Nephron progenitor cell (in vitro differentiated cells): ENCODE measurements around the gene RUNX1.

Source experiments
- DNase-seq: peaks from one replicate; pipeline ENCODE4 v3.0.0; 2021
- H3K27ac Mint-ChIP-seq: 2 replicates; pipeline ENCODE4 v1.8.0; 2021; ENCODE audit warnings: mild to moderate bottlenecking, moderate library complexity, mixed read lengths
- H3K27me3 Mint-ChIP-seq: 2 replicates; pipeline ENCODE4 v1.8.0; 2021; ENCODE audit warnings: mild to moderate bottlenecking, low read depth, mixed read lengths; ENCODE audit not compliant: poor library complexity
- H3K36me3 Mint-ChIP-seq: 2 replicates; pipeline ENCODE4 v1.8.0; 2021; ENCODE audit warnings: low read depth, mixed read lengths
- H3K4me1 Mint-ChIP-seq: 2 replicates; pipeline ENCODE4 v1.8.0; 2021; ENCODE audit warnings: mixed read lengths
- H3K4me3 Mint-ChIP-seq: 2 replicates; pipeline ENCODE4 v1.8.0; 2021; ENCODE audit warnings: mild to moderate bottlenecking, moderate library complexity, mixed read lengths
- H3K9me3 Mint-ChIP-seq: 2 replicates; pipeline ENCODE4 v1.8.0; 2021; ENCODE audit warnings: mild to moderate bottlenecking, moderate library complexity, mixed read lengths
- CTCF ChIP-seq: fragments of 200-600 bp; sonication (generic); IDR thresholded peaks from 2 replicates; pipeline ENCODE4 v1.5.0; 2021; ENCODE audit warnings: antibody characterized with exemption

The RUNX1 gene

DNA sequence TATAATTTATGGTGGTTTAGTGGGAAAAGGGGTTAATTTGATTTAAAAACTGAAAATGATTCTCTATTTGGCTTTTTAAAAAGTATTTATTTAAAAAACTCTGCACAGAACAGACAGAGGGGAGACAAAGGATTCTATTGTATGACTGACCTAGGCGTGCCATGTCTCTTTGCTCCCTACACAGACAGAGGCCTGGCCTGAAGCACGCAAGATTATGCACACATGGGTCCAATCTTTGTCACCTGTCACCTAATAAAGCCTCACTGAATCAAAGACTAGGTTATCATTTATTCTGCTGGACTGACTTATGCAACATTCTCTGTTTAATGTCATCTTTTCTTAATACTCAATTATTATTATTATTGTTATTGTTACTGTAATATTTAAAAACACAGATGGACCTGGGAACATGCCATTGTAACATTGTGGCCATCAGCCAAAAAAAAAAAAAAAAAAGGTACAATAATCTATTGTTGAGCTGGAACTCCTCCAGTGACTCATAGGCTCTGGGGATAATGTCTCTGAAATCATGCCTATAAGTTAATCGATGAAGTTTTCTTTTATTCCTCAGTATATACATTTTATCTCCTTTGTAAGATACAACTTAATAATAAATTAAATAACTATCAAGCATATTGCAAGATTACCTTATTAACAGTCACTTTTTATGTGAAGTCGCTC is 112.1 kb downstream of the RUNX1 start:
- Mint-ChIP-seq H3K9me3 (no peaks in the 10 kb centered on the region), H3K4me1 (no peaks in the 10 kb centered on the region), H3K27ac (no peak overlapping the region), H3K27me3 (peaks cover 16% of the 10 kb centered on the region), H3K4me3 (no peak overlapping the region), H3K36me3 (no peaks in the 10 kb centered on the region)
- DNase-seq: no peak
- TF ChIP-seq CTCF: no peak

GRCh38 chr21:34936371-34936789 is 112.7 kb downstream of the RUNX1 start:
- DNase-seq: no peak
- no peak overlapping the region for H3K4me3 Mint-ChIP-seq
- TF ChIP-seq CTCF: no peak
- H3K9me3 Mint-ChIP-seq: no peaks in the 10 kb centered on the region
- H3K27ac Mint-ChIP-seq: no peak overlapping the region
- H3K36me3 Mint-ChIP-seq: no peaks in the 10 kb centered on the region
- H3K27me3 Mint-ChIP-seq: peaks cover 22% of the 10 kb centered on the region
- H3K4me1 Mint-ChIP-seq: no peaks in the 10 kb centered on the region

GRCh38 chr21:34935898-34936297 is 113.2 kb downstream of the RUNX1 start:
- H3K36me3 Mint-ChIP-seq: no peaks in the 10 kb centered on the region
- peaks cover 22% of the 10 kb centered on the region for H3K27me3 Mint-ChIP-seq
- H3K9me3 Mint-ChIP-seq: no peaks in the 10 kb centered on the region

GRCh38 chr21:34935452-34935851 is 113.7 kb downstream of the RUNX1 start:
- H3K4me3 Mint-ChIP-seq: no peak overlapping the region
- H3K9me3 Mint-ChIP-seq: no peaks in the 10 kb centered on the region
- no peaks in the 10 kb centered on the region for H3K36me3 Mint-ChIP-seq
- H3K27me3 Mint-ChIP-seq: peaks cover 21% of the 10 kb centered on the region
- H3K4me1 Mint-ChIP-seq: no peaks in the 10 kb centered on the region
- H3K27ac Mint-ChIP-seq: no peak overlapping the region
- no peak for DNase-seq
- TF ChIP-seq CTCF: no peak

More at GRCh38 chr21:34935898-34936297, 113.2 kb downstream of the RUNX1 start:
- no peak for DNase-seq
- H3K27ac Mint-ChIP-seq: no peak overlapping the region
- no peak for TF ChIP-seq CTCF
- H3K4me1 Mint-ChIP-seq: no peaks in the 10 kb centered on the region
- no peak overlapping the region for H3K4me3 Mint-ChIP-seq

GRCh38 chr21:34934350-34934749 is 114.8 kb downstream of the RUNX1 start:
- Mint-ChIP-seq H3K4me3 (no peak overlapping the region), H3K27me3 (peaks cover 12% of the 10 kb centered on the region), H3K9me3 (no peaks in the 10 kb centered on the region), H3K27ac (no peak overlapping the region), H3K4me1 (no peaks in the 10 kb centered on the region), H3K36me3 (no peaks in the 10 kb centered on the region)
- DNase-seq: no peak
- TF ChIP-seq CTCF: no peak
